ENCODE measurements around the gene PLPP4. TPM values are rescaled to one million over a fixed set of nuclear protein-coding genes. Genes with fewer than 3 reads are reported as not detected.

Gene PLPP4
- total RNA-seq, 1 experiment from 2014 or later, result not detected

- H3K4me3 ChIP-seq (replicated peaks in 1 of 2; ENCODE audit: low read depth in 1 of 2, low read length in 2 of 2), result no peak overlapping the region
- no peaks in the 10 kb centered on the region for H3K36me3 ChIP-seq (ENCODE audit: control insufficient read depth in 1 of 2, insufficient read depth in 2 of 2, low read length in 2 of 2)
- H3K79me2 ChIP-seq (ENCODE audit: insufficient read depth, low read length), result no peaks in the 10 kb centered on the region
- H3K27me3 ChIP-seq (ENCODE audit: insufficient read depth, low read length), result peaks cover 38% of the 10 kb centered on the region; the same call in 1 of the 2 replicates
- H3K9ac ChIP-seq (ENCODE audit: low read length), result no peak overlapping the region
- H3K9me3 ChIP-seq (ENCODE audit: control insufficient read depth in 1 of 2, insufficient read depth in 1 of 2, low read depth in 1 of 2, low read length in 2 of 2), result no peaks in the 10 kb centered on the region
- intact Hi-C loops (cut with micrococcal nuclease), result no loop called here
- H3K4me2 ChIP-seq (ENCODE audit: low read length), result no peak overlapping the region
- TF ChIP-seq YY1 (IDR thresholded peaks at IDR 0.05; ENCODE audit: extremely low read depth, insufficient replicate concordance, low read depth, low read length), result no peak
- no peaks in the 10 kb centered on the region for H4K20me1 ChIP-seq (ENCODE audit: insufficient read depth)
- ATAC-seq (no peak), DNase-seq (ENCODE audit: low read depth, low spot score) (no peak)
- no peaks in the 10 kb centered on the region for H3K4me1 ChIP-seq (ENCODE audit: control insufficient read depth in 1 of 2, insufficient read depth in 2 of 2, low read length in 2 of 2)
- CTCF ChIA-PET, result no interaction called here
- no peaks in the 10 kb centered on the region for H3K9me2 ChIP-seq (ENCODE audit: insufficient read depth)
- no peak overlapping the region for H3K27ac ChIP-seq (ENCODE audit: low read depth, low read length)
- no peak overlapping the region for H2AFZ ChIP-seq (ENCODE audit: low read depth, low read length, poor library complexity, severe bottlenecking)
- RAD21 ChIA-PET (ENCODE audit: low non-redundant PET in 1 of 2, low total read pairs in 2 of 2, uncharacterized antibody in 2 of 2, unreplicated experiment in 2 of 2), result no interaction called here
- POLR2A ChIA-PET, result interaction anchor here (0.6 kb wide), 1 partner anchor 11 kb away, joined by 3 read pairs; no protein-coding TSS in a partner anchor
- no TSS peak for BruUV-seq (replicated peaks)
These were observed 118.0 kb downstream of the PLPP4 start for GRCh38 chr10:120574981-120575380.

GRCh38 chr10:120575411-120575810 is 118.4 kb downstream of the PLPP4 start:
- CTCF ChIA-PET, result no interaction called here
- TF ChIP-seq, protein P1, sequence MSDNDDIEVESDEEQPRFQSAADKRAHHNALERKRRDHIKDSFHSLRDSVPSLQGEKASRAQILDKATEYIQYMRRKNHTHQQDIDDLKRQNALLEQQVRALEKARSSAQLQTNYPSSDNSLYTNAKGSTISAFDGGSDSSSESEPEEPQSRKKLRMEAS (IDR thresholded peaks at IDR 0.05), result no peak
- TF ChIP-seq EZH2 (IDR thresholded peaks at IDR 0.05) (no peak), JUND (IDR thresholded peaks at IDR 0.05) (no peak), TCF7L2 (IDR thresholded peaks at IDR 0.05; ENCODE audit: borderline replicate concordance, extremely low read depth, insufficient read depth, insufficient read length) (no peak), ZFX (IDR thresholded peaks at IDR 0.05) (no peak), CEBPB (IDR thresholded peaks at IDR 0.05; ENCODE audit: low read depth) (no peak), EGR1 (IDR thresholded peaks at IDR 0.05; ENCODE audit: low read depth) (no peak), REST (IDR thresholded peaks at IDR 0.05; ENCODE audit: low read depth) (no peak), FOSL1 (IDR thresholded peaks at IDR 0.05; ENCODE audit: low read depth) (no peak), POLR2AphosphoS5 (IDR thresholded peaks at IDR 0.05; ENCODE audit: low read depth, low read length) (no peak), EZH2phosphoT487 (IDR thresholded peaks at IDR 0.05; ENCODE audit: borderline replicate concordance) (no peak), SRF (IDR thresholded peaks at IDR 0.05; ENCODE audit: low read depth) (no peak), SP1 (IDR thresholded peaks at IDR 0.05; ENCODE audit: low read depth) (no peak), ELF1 (IDR thresholded peaks at IDR 0.05; ENCODE audit: borderline replicate concordance, low read depth) (no peak)
- TF ChIP-seq, protein P2, sequence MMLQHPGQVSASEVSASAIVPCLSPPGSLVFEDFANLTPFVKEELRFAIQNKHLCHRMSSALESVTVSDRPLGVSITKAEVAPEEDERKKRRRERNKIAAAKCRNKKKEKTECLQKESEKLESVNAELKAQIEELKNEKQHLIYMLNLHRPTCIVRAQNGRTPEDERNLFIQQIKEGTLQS (IDR thresholded peaks at IDR 0.05), result no peak
- TF ChIP-seq, protein P3, sequence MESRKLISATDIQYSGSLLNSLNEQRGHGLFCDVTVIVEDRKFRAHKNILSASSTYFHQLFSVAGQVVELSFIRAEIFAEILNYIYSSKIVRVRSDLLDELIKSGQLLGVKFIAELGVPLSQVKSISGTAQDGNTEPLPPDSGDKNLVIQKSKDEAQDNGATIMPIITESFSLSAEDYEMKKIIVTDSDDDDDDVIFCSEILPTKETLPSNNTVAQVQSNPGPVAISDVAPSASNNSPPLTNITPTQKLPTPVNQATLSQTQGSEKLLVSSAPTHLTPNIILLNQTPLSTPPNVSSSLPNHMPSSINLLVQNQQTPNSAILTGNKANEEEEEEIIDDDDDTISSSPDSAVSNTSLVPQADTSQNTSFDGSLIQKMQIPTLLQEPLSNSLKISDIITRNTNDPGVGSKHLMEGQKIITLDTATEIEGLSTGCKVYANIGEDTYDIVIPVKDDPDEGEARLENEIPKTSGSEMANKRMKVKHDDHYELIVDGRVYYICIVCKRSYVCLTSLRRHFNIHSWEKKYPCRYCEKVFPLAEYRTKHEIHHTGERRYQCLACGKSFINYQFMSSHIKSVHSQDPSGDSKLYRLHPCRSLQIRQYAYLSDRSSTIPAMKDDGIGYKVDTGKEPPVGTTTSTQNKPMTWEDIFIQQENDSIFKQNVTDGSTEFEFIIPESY (IDR thresholded peaks at IDR 0.05; ENCODE audit: extremely low read depth, insufficient replicate concordance, low read length), result no peak

More at GRCh38 chr10:120575411-120575810, 118.4 kb downstream of the PLPP4 start:
- Histone ChIP-seq H3K9me3 (ENCODE audit: control insufficient read depth in 1 of 2, insufficient read depth in 1 of 2, low read depth in 1 of 2, low read length in 2 of 2) (no peaks in the 10 kb centered on the region), H3K36me3 (ENCODE audit: control insufficient read depth in 1 of 2, insufficient read depth in 2 of 2, low read length in 2 of 2) (no peaks in the 10 kb centered on the region), H3K4me3 (replicated peaks in 1 of 2; ENCODE audit: low read depth in 1 of 2, low read length in 2 of 2) (no peak overlapping the region), H3K27ac (ENCODE audit: low read depth, low read length) (no peak overlapping the region), H3K27me3 (ENCODE audit: insufficient read depth, low read length) (peaks cover 38% of the 10 kb centered on the region; the same call in 1 of the 2 replicates), H3K79me2 (ENCODE audit: insufficient read depth, low read length) (no peaks in the 10 kb centered on the region), H3K9ac (ENCODE audit: low read length) (no peak overlapping the region), H3K9me2 (ENCODE audit: insufficient read depth) (no peaks in the 10 kb centered on the region), H3K4me1 (ENCODE audit: control insufficient read depth in 1 of 2, insufficient read depth in 2 of 2, low read length in 2 of 2) (no peaks in the 10 kb centered on the region), H4K20me1 (ENCODE audit: insufficient read depth) (no peaks in the 10 kb centered on the region), H3K4me2 (ENCODE audit: low read length) (no peak overlapping the region), H2AFZ (ENCODE audit: low read depth, low read length, poor library complexity, severe bottlenecking) (no peak overlapping the region)
- intact Hi-C loops (cut with micrococcal nuclease), result no loop called here
- no TSS peak for BruUV-seq (replicated peaks)
- ChIA-PET POLR2A (interaction anchor here (0.6 kb wide), 1 partner anchor 12 kb away, joined by 3 read pairs; no protein-coding TSS in a partner anchor), RAD21 (ENCODE audit: low non-redundant PET in 1 of 2, low total read pairs in 2 of 2, uncharacterized antibody in 2 of 2, unreplicated experiment in 2 of 2) (no interaction called here)
- no peak for ATAC-seq
- DNase-seq (ENCODE audit: low read depth, low spot score), result no peak
